Cardiac muscle cell (in vitro differentiated cells and primary cell): ENCODE results near the gene WDR43. TPM values are rescaled to one million over a fixed set of nuclear protein-coding genes. Genes with fewer than 3 reads are reported as not detected.

Experiments used
- DNase-seq, 2 donors: peaks; one replicate each; pipeline versions ENCODE4 v3.0.0 to v3.0.0-alpha.2; 2010 to 2017; ENCODE audit warnings: low read depth in 1 of 2, low spot score in 1 of 2
- H3K27ac ChIP-seq: fragments of 200-600 bp; sonication (generic); 2 replicates; pipeline ENCODE4 v1.5.1; 2016
- H3K27me3 ChIP-seq: fragments of 200-600 bp; sonication (generic); 2 replicates; pipeline ENCODE4 v1.6.0; 2016; ENCODE audit warnings: control low read depth
- H3K36me3 ChIP-seq: fragments of 200-600 bp; sonication (generic); 2 replicates; pipeline ENCODE4 v1.5.1; 2016; ENCODE audit warnings: control low read depth
- H3K4me1 ChIP-seq: fragments of 200-600 bp; sonication (generic); 2 replicates; pipeline ENCODE4 v1.8.1; 2017; ENCODE audit warnings: low read depth, mild to moderate bottlenecking, mixed run types
- H3K4me3 ChIP-seq: fragments of 200-600 bp; sonication (generic); 2 replicates; pipeline ENCODE4 v1.5.1; 2016; ENCODE audit warnings: mild to moderate bottlenecking
- H3K9me3 ChIP-seq: fragments of 200-600 bp; sonication (generic); 2 replicates; pipeline ENCODE4 v1.5.1; 2017; ENCODE audit warnings: low read depth, mild to moderate bottlenecking, control low read depth
- polyA plus RNA-seq: library from polyadenylated mRNA; unstranded; fragments of >200 nt; fragmentation: Nextera tagmentation; extraction: Ambion mirVana; gene quantifications from 2 replicates; pipeline ENCODE4 v1.2.1, GENCODE V29; 2016
- total RNA-seq: library from RNA; depleted of rRNA; stranded (reverse); fragments of >200 nt; gene quantifications from 2 replicates; pipeline ENCODE4 v1.2.3, GENCODE V29; 2016
- TF ChIP-seq, protein P1 (sequence below): IDR thresholded peaks from 2 replicates; pipeline ENCODE4 v1.5.1; 2012; ENCODE audit warnings: low read depth, mild to moderate bottlenecking, low read length

The WDR43 gene
- total and polyA plus RNA-seq, 2 experiments from 2014 or later: 16.9 to 34.1 TPM

DNA sequence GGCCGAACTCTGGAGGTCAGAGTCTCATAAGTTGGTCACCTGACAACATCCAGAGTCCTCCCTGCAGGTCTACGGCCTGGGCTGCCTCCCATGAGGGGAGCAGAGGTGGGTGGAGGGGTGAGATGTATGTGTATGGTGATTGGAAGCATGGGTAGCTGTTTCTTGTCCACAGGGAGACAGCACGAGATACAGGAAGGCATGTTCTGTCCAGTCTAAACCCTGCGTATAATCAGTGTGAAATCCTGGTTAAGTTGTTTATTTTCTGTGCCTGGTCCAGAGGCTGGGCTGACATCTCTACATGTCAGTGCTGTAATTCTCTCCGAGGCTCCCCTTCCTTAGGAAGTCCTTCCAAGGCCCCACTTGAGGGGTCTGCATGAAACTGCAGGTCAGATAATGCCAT, 95.5 kb downstream of the WDR43 start:
- Histone ChIP-seq H3K4me3 (no peak overlapping the region), H3K36me3 (no peaks in the 10 kb centered on the region), H3K4me1 (no peaks in the 10 kb centered on the region), H3K27me3 (no peaks in the 10 kb centered on the region), H3K27ac (no peak overlapping the region), H3K9me3 (no peaks in the 10 kb centered on the region)
- TF ChIP-seq, protein P1, sequence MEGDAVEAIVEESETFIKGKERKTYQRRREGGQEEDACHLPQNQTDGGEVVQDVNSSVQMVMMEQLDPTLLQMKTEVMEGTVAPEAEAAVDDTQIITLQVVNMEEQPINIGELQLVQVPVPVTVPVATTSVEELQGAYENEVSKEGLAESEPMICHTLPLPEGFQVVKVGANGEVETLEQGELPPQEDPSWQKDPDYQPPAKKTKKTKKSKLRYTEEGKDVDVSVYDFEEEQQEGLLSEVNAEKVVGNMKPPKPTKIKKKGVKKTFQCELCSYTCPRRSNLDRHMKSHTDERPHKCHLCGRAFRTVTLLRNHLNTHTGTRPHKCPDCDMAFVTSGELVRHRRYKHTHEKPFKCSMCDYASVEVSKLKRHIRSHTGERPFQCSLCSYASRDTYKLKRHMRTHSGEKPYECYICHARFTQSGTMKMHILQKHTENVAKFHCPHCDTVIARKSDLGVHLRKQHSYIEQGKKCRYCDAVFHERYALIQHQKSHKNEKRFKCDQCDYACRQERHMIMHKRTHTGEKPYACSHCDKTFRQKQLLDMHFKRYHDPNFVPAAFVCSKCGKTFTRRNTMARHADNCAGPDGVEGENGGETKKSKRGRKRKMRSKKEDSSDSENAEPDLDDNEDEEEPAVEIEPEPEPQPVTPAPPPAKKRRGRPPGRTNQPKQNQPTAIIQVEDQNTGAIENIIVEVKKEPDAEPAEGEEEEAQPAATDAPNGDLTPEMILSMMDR: no peak
- no peak for DNase-seq

- Histone ChIP-seq H3K27ac (no peak overlapping the region), H3K9me3 (no peaks in the 10 kb centered on the region), H3K36me3 (no peaks in the 10 kb centered on the region), H3K4me1 (no peaks in the 10 kb centered on the region), H3K27me3 (no peaks in the 10 kb centered on the region), H3K4me3 (no peak overlapping the region)
- no peak for DNase-seq
- TF ChIP-seq, protein P1: no peak
Measured at GRCh38 chr2:28990445-28990844, 96.0 kb downstream of the WDR43 start.

DNA sequence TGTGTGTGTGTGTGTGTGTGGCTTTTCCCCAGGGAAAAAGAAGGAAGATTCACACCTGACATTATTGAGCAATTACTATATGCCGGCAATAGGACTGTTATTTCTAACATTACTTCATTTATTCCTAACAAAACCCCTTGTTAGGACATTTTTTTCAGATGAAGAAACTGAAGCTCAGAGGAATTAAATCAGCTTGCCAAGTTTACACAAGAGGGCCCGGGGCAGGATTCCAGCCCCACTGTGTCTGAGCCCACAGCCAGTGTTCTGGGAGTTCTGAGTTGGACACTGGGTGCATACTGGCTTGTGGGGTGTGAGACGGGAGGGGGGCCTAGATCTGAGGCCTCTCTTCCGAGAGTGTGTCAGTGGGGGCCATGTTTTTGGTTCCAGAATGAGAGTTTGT, 96.6 kb downstream of the WDR43 start:
- H3K27me3 ChIP-seq: no peaks in the 10 kb centered on the region
- TF ChIP-seq, protein P1: no peak

GRCh38 chr2:28991460-28991859, 97.0 kb downstream of the WDR43 start:
- Histone ChIP-seq H3K4me1 (no peaks in the 10 kb centered on the region), H3K27ac (no peak overlapping the region), H3K4me3 (no peak overlapping the region), H3K27me3 (no peaks in the 10 kb centered on the region), H3K36me3 (no peaks in the 10 kb centered on the region), H3K9me3 (no peaks in the 10 kb centered on the region)
- no peak for DNase-seq
- TF ChIP-seq, protein P1: no peak

More for the DNA sequence above, 96.6 kb downstream of the WDR43 start:
- no peaks in the 10 kb centered on the region for H3K36me3 ChIP-seq
- no peaks in the 10 kb centered on the region for H3K4me1 ChIP-seq
- H3K27ac ChIP-seq: no peak overlapping the region
- H3K4me3 ChIP-seq: no peak overlapping the region
- H3K9me3 ChIP-seq: no peaks in the 10 kb centered on the region
- peak in 1 of 2 donors; percentile 67 for DNase-seq

DNA sequence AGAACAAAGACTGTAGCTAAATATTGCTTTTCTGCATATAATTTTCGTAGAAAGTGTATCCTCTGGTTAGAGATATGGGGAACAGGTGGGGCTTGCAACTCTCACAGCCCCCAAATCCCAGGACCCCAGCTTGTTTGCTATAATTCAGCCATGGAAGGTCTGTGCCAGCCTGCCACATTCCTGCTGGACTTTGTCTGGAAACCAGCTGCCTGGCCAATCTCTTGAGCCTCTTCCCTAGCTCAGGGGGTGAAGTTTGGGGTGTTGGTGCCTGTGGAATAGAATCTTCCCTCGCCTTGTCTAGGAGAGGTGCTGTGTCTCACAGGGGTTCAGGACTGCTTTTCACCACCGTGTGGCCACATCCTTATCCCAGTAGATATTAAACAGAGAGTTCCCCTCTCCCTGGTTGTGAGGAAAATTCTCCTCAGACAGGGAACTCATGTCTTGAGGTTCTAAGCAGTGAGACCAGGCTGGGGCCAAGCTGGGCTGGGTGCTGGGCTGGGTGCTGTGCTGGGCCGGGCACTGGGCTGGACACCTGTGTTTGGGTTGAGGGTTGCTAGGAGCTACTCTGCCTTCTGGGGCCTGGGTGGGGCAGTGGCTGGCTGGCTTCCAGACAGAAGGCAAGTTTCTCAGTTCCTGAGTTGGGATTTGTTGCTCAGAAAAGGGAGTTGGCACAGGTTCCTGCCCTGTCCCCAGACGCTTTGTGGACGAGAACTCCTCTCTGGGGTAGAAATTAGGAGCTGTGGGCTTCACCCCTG, 98.9 kb downstream of the WDR43 start:
- H3K4me3 ChIP-seq: no peak overlapping the region
- H3K36me3 ChIP-seq: no peaks in the 10 kb centered on the region
- H3K9me3 ChIP-seq: no peaks in the 10 kb centered on the region
- H3K27ac ChIP-seq: no peak overlapping the region
- TF ChIP-seq, protein P1: no peak
- H3K27me3 ChIP-seq: no peaks in the 10 kb centered on the region
- H3K4me1 ChIP-seq: no peaks in the 10 kb centered on the region
- no peak for DNase-seq
